Left hindlimb (tissue), 1 donor: ENCODE results near the gene SLC17A5.
"Not testable (repeated sequence)": the region's sequence is repeated elsewhere in the genome, so short reads cannot be mapped to it uniquely, and the experiment has no call there.

Experiments used
- DNase-seq: peaks from one replicate; pipeline ENCODE4 v3.0.0-alpha.2; 2018

The SLC17A5 gene

DNA sequence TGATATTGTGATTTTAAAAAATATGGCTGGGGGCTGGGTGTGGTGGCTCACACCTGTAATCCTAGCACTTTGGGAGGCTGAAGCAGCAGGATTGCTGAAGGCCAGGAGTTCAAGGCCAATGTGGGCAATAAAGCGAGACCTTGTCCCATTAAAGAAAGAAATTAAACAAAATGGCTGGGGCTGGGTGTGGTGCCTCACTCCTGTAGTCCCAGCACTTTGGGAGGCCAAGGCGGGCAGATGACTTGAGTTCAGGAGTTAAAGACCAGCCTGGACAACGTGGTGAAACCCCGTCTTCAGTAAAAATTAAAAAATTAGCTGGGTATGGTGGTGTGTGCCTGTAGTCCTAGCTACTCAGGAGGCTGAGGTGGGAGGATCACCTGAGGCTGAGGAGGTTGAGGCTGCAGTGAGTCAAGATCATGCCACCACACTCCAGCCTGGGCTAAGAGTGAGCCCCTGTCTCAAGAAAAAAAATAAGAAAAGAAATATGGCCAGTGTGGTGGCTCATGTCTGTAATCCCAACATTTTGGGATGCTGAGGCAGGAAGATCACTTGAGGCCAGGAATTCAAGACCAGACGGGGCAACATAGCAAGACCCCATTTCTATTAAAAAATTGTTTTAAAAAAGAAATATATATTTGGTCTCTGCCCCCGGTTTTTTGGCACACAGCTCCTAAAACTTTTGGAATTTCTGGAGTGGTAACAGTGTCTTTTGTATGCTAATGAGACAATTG lies 39.8 kb downstream of the SLC17A5 start:
- no peak for DNase-seq

DNA sequence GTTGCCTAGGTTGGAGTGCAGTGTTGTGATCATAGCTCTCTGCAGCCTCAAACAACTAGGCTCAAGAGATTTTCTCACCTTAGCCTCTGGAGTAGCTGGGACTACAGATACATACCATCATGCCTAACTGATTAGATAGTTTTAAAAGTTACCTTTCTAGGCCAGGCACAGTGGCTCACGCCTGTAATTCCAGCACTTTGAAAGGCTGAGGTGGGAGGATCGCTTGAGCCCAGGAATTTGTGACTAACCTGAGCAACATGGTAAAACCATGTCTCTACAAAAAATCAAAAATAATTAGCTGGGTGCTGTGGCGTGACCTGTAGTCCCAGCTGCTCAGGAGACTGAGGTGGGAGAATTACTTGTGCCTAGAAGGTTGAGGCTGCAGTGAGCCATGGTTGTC lies 41.2 kb downstream of the SLC17A5 start:
- no peak for DNase-seq

DNA sequence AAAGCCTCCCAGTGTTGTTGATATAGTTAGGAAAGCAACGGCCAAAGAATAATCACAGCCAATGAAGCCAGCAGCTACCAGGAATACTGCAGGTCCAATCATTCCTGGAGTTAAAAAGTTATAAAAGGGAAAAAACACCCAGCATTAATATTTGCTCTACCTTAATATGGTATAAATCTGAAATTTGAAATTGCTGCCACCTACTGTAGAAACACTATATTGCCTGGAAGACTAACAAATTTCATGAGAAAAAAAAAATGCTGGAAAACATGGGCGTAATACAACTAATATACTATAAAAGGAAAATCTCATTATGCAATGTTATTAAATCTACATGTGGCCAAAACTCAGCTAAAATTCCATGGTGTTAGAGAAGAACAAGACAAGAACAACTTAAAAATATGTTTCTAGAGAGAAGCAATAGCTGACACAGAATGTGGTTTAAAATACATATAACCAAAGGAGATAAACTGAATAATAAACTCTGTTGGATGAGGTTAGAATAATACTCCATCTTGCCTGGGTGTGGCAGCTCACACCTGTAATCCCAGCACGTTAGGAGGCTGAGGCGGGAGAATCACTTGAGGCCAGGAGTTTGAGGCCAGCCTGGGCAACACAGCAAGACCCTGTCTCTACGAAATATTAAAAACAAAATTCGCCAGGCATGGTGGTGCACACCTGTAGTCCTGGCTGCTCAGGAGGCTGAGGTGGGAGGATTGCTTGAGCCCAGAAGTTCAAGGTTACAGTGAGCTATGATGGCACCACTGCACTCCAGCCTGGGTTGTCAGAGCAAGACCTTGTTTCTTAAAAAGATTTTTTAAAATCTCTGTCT lies 43.1 kb downstream of the SLC17A5 start:
- DNase-seq, result no peak

DNA sequence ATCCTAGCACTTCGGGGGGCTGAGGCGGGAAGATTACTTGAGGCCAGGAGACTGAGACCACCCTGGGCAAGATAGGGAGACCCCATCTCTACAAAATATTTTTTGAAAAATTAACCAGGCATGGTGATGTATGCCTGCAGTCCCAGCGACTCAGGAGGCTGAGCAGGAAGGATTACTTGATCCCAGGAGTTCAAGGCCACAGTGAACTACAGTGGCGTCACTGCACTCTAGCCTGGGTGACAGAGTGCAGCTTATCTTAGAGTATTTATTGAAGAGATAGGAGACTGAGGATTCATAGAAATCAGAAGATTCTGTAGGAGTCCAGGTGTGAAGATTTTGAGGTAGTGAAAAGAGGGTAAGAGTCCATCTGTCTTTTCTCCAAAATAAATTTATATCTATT lies 45.0 kb downstream of the SLC17A5 start:
- no peak for DNase-seq

DNA sequence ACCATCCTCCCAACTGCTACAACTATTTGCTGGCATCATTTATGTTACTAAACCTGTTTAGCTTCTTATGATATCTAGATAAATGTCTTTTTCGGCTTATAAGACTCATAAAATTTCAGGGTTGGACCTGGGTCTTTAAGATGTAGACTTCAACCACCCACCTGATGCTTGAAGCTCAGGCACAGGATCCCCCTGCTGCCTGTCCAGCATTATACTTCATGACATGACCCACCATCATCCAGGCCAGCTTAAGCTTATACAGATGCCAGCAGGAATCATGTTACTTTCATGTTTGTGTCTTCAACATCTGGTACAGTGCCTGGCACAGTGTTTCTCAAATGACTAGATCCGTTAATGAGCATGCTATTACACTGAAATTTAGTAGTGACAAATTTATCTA lies 47.4 kb downstream of the SLC17A5 start:
- DNase-seq, result no peak

- DNase-seq, result no peak
Measured at GRCh38 chr6:73604461-73604860, 49.3 kb downstream of the SLC17A5 start.

DNA sequence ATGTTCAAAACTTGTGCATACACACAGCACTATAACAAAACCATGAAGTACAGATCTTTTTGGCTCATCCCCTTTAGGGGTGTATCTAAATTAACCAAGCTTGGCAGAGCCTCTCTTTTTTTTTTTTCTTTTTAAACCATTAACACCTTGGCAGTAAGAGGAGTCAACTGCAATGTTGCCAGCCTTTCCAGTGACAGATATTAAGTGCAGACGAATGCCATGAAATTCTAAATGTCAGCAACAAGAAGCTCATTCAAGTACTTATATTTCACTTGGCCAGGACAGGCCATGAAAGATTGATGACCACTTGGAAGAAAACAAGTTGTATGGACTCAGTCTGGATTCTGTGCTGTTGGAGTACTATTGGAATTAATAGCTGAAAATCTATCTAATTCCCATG lies 49.8 kb downstream of the SLC17A5 start:
- no peak for DNase-seq

DNA sequence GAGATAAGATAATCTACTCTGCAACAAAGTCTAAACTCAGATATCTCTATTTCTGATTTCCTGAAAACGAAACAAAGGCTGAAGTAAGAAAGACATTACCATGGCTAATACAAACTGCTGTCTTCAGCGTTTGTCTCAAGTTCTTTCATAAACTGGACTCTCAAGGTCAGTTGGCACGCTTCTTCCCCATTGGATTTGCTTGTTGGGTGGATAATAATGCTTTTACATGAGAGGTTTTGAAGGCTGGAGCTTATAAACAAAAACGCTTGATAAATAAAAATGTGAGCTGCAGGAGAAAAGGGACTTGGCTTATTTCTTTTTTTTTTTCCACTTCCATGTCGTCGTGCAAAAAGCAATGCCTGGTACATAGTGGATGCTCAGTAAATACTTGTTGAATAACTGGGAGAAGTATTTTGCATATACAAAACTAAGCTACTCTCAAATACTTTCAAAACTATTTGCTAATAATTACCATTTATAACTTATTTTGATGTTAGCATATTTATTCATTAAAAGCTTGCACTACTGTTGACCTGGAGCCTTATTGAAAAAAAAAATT lies 67.3 kb downstream of the SLC17A5 start:
- DNase-seq, result no peak

DNA sequence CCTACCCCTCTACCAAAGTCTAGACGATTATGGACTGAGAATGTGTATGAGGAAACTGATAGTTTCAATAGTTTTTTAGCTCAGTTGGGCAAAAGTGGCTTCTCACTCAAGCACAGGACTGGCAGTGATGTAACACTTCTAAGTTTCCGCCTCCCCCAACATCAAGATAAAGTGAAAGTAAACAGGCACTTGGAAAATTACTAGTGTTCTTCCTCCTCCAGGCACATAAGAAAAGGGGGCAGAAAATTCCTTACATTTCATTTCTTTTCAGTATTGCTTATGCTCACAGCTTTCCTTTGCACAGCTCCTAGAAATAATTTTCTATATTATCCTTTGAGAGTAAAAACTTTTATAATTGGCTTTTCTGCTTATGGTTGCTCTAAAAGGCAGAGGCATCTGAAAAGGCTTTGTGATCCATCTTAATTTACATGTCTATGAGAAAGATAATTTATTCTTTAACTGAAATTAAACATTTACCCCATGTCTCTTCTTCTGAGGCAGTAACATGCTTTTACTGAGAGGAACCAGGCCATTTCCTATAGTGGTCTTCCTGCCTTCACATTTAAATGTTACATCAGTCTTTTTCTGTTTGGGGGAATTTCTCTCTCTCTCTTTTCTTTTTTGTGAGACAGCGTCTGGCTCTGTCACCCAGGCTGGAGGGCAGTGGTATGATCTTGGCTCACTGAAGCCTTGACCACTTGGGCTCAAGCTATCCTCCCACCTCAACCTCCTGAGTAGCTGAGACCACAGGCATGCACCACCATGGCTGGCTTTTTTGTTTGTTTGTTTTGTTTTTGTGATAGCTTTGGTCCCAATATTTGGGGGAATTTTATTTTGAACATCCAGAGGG lies 68.0 kb downstream of the SLC17A5 start:
- no peak for DNase-seq

DNA sequence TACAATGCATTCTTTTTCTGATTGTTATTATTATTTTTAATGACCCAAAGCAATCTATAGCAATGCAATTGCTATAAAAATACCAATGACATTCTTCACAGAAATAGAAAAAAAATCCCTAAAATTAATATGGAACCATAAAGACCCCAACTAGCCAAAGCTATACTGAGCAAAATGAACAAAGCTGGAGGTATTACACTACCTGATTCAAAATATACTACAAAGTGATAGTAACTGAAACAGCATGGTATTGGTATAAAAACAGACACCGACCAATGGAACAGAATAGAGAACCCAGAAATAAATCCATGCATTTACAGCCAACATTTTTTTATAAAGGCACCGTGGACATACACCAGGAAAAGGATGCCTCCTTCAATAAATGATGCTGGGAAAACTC lies 72.5 kb downstream of the SLC17A5 start:
- DNase-seq, result no peak

DNA sequence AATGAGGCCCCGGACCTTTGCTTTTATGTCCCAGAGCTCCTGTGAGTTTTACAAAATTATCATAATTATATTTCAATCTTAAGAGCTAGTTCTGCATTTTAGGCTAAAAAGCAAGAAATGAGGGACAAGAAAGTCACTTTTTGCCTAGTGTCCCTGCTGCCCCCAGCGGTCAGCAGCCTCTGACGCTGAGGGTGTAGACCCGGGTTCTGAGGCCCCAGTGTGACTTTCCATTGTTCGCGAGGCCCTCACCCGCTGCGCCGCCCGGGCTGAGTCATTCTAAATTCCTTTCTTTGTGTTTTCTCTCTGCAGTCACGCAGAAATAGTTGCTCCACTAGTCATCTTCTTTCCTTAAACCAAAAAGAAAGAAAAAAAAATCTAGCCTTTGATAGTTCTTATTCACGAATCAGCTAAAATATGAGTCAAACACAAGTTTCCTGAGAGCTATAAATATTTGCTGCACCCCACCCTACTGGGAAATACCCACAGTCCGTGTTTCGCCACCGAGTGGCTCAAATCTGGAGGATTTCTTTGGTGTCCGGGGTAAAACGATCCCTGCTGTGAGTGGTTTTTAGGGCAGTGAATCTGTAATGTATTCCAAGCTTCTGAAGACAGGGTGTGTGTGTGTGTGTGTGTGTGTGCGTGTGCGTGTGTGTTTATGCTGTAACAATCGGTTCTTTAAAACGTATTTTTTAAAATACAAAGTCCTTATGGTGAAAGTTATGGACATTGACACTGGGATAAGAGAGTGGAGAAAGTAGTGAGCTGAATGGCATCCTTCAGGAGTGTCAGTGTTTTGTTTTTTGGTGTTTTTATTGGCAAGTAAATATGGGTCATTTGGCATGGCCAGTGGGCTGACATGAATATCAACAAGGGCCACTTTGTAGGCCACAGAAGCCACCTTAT lies 73.3 kb downstream of the SLC17A5 start:
- peak; percentile 88 for DNase-seq

DNA sequence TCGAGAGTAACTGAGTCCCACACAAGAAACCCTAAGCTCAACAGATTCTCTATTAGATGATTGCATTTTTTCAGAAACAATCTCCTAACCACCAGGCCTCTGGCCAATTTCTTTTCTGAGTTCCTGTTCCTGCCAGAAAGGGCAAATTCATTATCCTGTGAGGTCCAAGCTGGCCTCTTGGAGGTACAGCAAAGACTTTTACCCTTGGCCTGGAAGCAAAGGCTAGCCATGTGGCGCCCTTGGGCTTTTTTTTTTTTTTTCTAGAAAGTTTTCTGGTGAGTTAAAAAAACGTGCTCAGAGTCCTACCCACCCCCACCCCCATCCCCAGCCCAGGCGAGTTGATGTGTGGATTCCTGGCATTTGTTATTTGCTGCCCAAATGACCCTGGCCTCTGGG lies 73.9 kb downstream of the SLC17A5 start:
- peak; percentile 56 for DNase-seq

- DNase-seq, result no peak
Measured at GRCh38 chr6:73579389-73579788, 74.4 kb downstream of the SLC17A5 start.

DNA sequence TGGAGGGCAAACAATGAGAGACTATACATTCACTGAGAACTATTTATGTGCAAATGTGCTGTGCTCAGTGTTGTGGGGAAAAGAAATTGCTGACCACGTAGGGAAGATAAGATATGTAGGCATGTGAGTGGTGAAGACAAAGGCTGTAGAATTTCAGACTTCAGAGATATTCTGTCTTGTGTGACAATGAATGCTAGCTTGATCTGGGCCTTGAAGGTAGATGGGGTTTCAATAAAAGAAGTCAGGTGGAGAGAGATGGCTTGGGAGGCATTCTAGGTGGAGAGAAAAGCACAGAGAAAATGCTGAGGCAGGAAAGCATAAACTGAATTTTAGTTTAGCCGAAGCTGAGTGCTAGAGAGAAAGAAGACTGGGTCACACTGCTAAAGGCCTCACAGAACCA lies 76.1 kb downstream of the SLC17A5 start:
- DNase-seq, result no peak

DNA sequence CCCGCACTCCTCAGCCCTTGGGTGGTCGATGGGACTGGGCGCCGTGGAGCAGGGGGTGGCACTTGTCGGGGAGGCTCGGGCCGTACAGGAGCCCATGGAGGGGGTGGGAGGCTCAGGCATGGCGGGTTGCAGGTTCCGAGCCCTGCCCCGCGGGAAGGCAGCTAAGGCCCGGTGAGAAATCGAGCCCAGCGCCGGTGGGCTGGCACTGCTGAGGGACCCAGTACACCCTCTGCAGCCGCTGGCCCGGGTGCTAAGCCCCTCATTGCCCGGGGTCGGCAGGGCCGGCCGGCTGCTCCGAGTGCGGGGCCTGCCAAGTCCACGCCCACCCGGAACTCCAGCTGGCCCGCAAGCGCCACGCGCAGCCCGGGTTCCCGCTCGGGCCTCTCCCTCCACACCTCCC lies 81.3 kb downstream of the SLC17A5 start:
- not testable (repeated sequence) for DNase-seq

GRCh38 chr6:73571218-73572181 lies 82.3 kb downstream of the SLC17A5 start:
- DNase-seq, result not testable (repeated sequence)

DNA sequence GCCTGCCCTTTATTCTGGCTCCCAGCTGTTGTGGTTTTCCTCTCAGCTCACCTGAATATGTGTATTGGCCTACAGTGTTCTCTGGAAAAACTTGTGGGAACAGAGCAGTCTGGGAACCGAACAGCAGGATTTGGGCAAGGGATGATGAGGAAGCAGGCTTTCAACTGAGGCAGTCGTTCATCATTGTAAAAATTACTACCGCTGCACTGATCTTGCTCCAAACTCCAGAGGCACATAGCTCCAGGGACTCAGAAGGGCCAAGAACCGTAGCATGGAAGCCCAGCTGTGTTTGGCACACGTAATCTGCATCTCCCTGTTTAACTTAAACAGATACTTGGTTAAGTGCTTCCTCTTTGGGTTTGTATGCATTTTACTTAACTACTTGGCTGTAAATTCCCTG lies 84.7 kb downstream of the SLC17A5 start:
- DNase-seq, result no peak

- DNase-seq, result no peak
Measured at GRCh38 chr6:73566954-73567591, 86.7 kb downstream of the SLC17A5 start.

GRCh38 chr6:73566486-73566871 lies 87.3 kb downstream of the SLC17A5 start:
- DNase-seq, result not testable (repeated sequence)

DNA sequence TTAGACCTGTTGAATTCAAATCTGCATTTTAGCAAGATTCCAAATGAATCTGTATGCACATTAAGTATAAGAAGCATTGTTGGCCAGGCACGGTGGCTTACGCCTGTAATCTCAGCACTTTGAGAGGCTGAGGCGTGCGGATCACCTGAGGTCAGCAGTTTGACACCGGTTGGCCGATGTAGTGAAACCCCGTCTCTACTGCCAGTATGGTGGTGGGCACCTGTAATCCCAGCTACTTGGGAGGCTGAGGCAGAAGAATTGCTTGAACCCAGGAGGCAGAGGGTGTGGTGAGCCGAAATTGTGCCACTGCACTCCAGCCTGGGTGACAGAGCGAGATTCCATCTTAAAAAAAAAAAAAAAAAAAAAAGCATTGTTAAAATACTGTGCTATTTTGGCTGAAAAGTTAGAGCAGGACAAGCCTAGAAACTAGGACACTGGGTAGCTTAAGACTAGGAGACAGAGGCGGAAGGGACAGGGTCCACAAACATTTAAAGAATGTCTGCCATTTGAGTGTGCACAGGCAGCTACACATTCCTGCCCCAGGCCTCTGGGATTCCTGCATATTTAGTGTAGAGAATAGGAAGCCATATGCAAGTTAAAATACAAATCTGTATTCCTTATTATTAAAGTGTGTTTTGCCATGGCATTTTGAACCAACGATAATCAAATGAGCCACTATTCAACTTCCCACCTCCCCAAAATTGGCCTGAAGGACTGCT lies 87.9 kb downstream of the SLC17A5 start:
- DNase-seq, result no peak
